Placental pericyte (primary cell): Measurements from ENCODE around the gene MCUR1. TPM values are rescaled to one million over a fixed set of nuclear protein-coding genes. Genes with fewer than 3 reads are reported as not detected.

Experiments
- total RNA-seq: library from RNA; depleted of rRNA; stranded (reverse); fragments of >200 nt; gene quantifications from 2 replicates; pipeline ENCODE4 v1.2.3, GENCODE V29; 2012

Gene MCUR1, protein sequence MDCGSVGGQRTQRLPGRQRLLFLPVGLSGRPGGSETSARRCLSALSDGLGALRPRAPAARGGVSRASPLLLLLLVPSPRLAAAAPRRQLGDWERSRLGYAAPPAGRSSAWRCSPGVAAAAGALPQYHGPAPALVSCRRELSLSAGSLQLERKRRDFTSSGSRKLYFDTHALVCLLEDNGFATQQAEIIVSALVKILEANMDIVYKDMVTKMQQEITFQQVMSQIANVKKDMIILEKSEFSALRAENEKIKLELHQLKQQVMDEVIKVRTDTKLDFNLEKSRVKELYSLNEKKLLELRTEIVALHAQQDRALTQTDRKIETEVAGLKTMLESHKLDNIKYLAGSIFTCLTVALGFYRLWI
- 13.3 and 13.5 TPM in 2 replicates for total RNA-seq

DNA sequence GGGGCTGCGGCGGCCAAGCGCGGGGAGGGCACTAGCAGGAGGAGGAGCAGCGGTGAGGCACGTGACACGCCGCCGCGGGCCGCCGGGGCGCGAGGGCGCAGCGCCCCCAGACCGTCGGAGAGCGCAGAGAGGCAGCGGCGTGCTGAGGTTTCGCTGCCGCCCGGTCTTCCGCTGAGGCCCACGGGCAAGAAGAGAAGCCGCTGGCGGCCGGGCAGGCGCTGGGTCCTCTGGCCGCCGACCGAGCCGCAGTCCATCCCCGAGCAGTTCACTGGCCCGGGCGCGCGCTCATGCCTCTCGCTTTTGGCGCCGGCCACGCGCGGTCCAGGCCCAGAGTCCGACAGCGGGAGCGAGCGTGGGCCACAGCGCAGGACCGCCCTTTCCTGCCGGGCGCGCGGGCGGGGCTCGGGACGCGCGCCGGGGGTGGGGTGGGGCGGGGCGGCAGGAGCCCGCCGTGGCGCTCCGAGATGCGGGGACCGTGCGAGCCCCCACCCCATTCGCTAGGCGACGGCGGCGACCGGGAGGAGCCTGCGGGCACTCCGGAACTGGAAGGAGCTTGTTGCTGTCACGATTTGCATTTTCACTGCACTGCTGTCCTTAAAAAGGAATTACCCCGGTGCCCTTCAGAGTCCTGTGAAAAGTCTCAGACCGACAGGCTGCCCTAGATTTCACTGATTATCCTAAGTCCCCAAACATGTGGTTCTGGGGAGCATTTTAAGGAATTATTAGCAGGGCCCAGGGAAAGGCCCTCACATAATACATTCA is at the start of gene MCUR1:
TSS of gene MCUR1 (minus strand) at position 382 of the 762 bp plus-strand sequence. CDS start at position 254, 128 bp downstream.

Other genes starting within 250 kb of the MCUR1 start
- 4.4 and 6.9 TPM in 2 replicates for gene SIRT5, start 240.0 kb downstream of the MCUR1 start, total RNA-seq
- gene NOL7, start 199.2 kb downstream of the MCUR1 start, total RNA-seq: 55.3 and 107 TPM in 2 replicates
- gene RANBP9, start 102.7 kb downstream of the MCUR1 start, total RNA-seq: 26.3 and 34.6 TPM in 2 replicates
- gene RNF182, start 110.4 kb upstream of the MCUR1 start, total RNA-seq: under 0.01 and 2.3 TPM in 2 replicates